ENCODE measurements around the gene HPD. TPM values are rescaled to one million over a fixed set of nuclear protein-coding genes. Genes with fewer than 3 reads are reported as not detected.

Gene HPD
- total and polyA plus RNA-seq, 2 of the 4 experiments (the other 2 are of a cell fraction), result 0.15 to 0.18 TPM

DNA sequence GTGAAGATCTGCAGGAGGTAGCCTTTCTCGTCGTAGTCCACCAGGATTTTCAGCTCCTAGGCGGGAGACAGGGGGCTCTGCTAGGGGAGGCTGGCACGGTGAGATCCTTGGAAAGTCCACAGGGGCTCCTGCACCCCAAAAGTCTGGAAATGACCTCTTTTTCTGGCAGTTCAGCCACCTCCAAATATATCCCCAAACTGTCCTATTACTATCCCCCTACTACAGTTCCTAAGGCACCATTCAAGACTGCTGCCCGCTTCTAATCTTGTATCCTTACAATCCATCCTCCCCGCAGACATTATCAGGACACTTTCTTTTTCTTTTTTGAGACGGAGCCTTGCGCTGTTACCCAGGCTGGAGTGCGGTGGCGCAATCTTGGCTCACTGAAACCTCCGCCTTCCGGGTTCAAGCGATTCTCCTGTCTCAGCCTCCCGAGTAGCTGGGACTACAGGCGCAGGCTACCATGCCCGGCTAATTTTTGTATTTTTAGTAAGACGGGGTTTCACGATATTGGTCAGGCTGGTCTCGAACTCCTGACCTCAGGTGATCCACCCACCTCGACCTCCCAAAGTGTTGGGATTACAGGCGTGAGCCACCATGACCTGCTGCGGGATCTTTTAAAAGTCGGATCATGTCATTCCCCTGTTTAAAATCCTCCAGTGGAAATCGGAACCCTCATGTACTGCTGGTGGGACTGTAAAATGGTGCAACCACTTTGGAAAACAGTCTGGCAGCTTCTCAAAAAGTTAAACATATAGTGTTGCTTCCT, 18.5 kb downstream of the HPD start:
- ATAC-seq (ENCODE audit: low read depth) (no peak), DNase-seq (no peak)
- Histone ChIP-seq H3K14ac (replicated peaks; ENCODE audit: low read depth, low read length) (peak overlapping the region; percentile 73), H3K9ac (ENCODE audit: low read depth, low read length) (peak overlapping the region; percentile 54), H3K4me2 (ENCODE audit: low read depth, low read length) (peak overlapping the region; percentile 88), H3K4me1 (ENCODE audit: control insufficient read depth, insufficient read depth, low read length) (0 out of 2 replicates have a peak, but pooled peaks cover 2% of the 10 kb centered on the region), H3K27ac (ENCODE audit: insufficient read depth, low read length) (peak overlapping the region; percentile 45; the same call in 1 of the 2 replicates), H3K79me1 (ENCODE audit: low read depth in 1 of 2, low read length in 2 of 2) (peaks cover 0 to 8% of the 10 kb centered on the region in 2 experiments; a peak in 2 of 4 replicates), H2AFZ (replicated peaks; ENCODE audit: low read length, poor library complexity) (peak overlapping the region; percentile 100), H2AK9ac (replicated peaks; ENCODE audit: low read depth, low read length, poor library complexity) (peak overlapping the region; percentile 96), H3K4ac (ENCODE audit: low read depth, low read length) (peak overlapping the region; percentile 91), H3K9me1 (ENCODE audit: insufficient read depth, low read length) (no peaks in the 10 kb centered on the region), H4K5ac (ENCODE audit: low read depth, low read length) (peak overlapping the region; percentile 62), H4K20me1 (ENCODE audit: insufficient read depth, low read length) (no peaks in the 10 kb centered on the region), H3K36me3 (ENCODE audit: control insufficient read depth, insufficient read depth, low read length) (no peaks in the 10 kb centered on the region), H2BK20ac (ENCODE audit: low read depth, low read length) (no peak overlapping the region), H2BK5ac (ENCODE audit: low read depth, low read length, poor library complexity, severe bottlenecking) (no peak overlapping the region), H4K91ac (ENCODE audit: insufficient read depth, low read depth, low read length) (peak overlapping the region; percentile 79), H2BK15ac (ENCODE audit: low read depth, low read length) (0 out of 3 replicates have a peak overlapping the region, but pooled peaks have one; percentile 1), H3K27me3 (ENCODE audit: control insufficient read depth, insufficient read depth, low read length) (no peaks in the 10 kb centered on the region), H3K4me3 (ENCODE audit: insufficient read depth, low read depth, low read length) (peak overlapping the region; percentile 71), H4K8ac (ENCODE audit: low read depth in 2 of 2, low read length in 2 of 2) (peak overlapping the region; percentile 46 to 96; a peak in 3 of 4 replicates), H3K56ac (ENCODE audit: extremely low read depth, insufficient read depth, low read length) (peak overlapping the region; percentile 19; the same call in 1 of the 2 replicates), H3K23ac (ENCODE audit: low read depth, low read length) (peak overlapping the region; percentile 62; the same call in 1 of the 2 replicates), H2BK120ac (ENCODE audit: low read depth, low read length) (peak overlapping the region; percentile 48; the same call in 1 of the 2 replicates), H2AK5ac (ENCODE audit: low read depth, low read length) (peak overlapping the region; percentile 55; the same call in 1 of the 2 replicates), H3K18ac (ENCODE audit: low read depth, low read length) (peak overlapping the region; percentile 11; the same call in 1 of the 2 replicates), H3K9me3 (ENCODE audit: control insufficient read depth, insufficient read depth, low read length) (no peaks in the 10 kb centered on the region)
- CTCF ChIA-PET, result no interaction called here
- dilution Hi-C loops (cut with HindIII; ENCODE audit: low sequenced_read_pairs, unreplicated experiment) (no loop called here), intact Hi-C loops (cut with micrococcal nuclease) (loop anchor here (2.0 to 5.0 kb wide), 2 partner anchors 32 to 49 kb away; partner anchors contain the start of gene PSMD9), in situ Hi-C loops (cut with MboI; ENCODE audit: low sequenced_read_pairs) (no loop called here)
- POLR2A ChIA-PET (ENCODE audit: unreplicated experiment), result no interaction called here
- BruUV-seq (replicated peaks), result no TSS peak
- WGBS, 2 experiments (ENCODE audit: extremely low coverage in 2 of 2, insufficient read length in 1 of 2), result 97% methylated on average over 18 of the region's 24 CpGs; no CpG with 5 or more reads in 1 of the 2 experiments
- TF ChIP-seq MXI1 (IDR thresholded peaks at IDR 0.05; ENCODE audit: borderline replicate concordance, low read depth, low read length) (no peak), POLR2A (IDR thresholded peaks at IDR 0.05; ENCODE audit: low read depth, low read length) (no peak), MAFK (IDR thresholded peaks at IDR 0.05; ENCODE audit: low read depth, low read length) (no peak), RCOR1 (IDR thresholded peaks at IDR 0.05; ENCODE audit: insufficient replicate concordance, low read length) (no peak), FOS (IDR thresholded peaks at IDR 0.05; ENCODE audit: low read depth, low read length) (no peak), CEBPB (IDR thresholded peaks at IDR 0.05; ENCODE audit: low read depth, low read length) (no peak), NFE2L2 (IDR thresholded peaks at IDR 0.05; ENCODE audit: low read depth, low read length) (no peak), RFX5 (IDR thresholded peaks at IDR 0.05; ENCODE audit: low read depth, low read length) (no peak), CHD1 (IDR thresholded peaks at IDR 0.05; ENCODE audit: low read depth, low read length) (no peak), RAD21 (IDR thresholded peaks at IDR 0.05; ENCODE audit: low read length) (no peak), MAZ (IDR thresholded peaks at IDR 0.05; ENCODE audit: borderline replicate concordance, low read depth, low read length) (no peak)
- TF ChIP-seq, protein P1, sequence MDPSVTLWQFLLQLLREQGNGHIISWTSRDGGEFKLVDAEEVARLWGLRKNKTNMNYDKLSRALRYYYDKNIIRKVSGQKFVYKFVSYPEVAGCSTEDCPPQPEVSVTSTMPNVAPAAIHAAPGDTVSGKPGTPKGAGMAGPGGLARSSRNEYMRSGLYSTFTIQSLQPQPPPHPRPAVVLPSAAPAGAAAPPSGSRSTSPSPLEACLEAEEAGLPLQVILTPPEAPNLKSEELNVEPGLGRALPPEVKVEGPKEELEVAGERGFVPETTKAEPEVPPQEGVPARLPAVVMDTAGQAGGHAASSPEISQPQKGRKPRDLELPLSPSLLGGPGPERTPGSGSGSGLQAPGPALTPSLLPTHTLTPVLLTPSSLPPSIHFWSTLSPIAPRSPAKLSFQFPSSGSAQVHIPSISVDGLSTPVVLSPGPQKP (IDR thresholded peaks at IDR 0.05; ENCODE audit: borderline replicate concordance, low read depth, low read length), result no peak
- TF ChIP-seq, protein P2, sequence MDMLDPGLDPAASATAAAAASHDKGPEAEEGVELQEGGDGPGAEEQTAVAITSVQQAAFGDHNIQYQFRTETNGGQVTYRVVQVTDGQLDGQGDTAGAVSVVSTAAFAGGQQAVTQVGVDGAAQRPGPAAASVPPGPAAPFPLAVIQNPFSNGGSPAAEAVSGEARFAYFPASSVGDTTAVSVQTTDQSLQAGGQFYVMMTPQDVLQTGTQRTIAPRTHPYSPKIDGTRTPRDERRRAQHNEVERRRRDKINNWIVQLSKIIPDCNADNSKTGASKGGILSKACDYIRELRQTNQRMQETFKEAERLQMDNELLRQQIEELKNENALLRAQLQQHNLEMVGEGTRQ (IDR thresholded peaks at IDR 0.05; ENCODE audit: low read depth, low read length), result no peak
- TF ChIP-seq, protein P3, sequence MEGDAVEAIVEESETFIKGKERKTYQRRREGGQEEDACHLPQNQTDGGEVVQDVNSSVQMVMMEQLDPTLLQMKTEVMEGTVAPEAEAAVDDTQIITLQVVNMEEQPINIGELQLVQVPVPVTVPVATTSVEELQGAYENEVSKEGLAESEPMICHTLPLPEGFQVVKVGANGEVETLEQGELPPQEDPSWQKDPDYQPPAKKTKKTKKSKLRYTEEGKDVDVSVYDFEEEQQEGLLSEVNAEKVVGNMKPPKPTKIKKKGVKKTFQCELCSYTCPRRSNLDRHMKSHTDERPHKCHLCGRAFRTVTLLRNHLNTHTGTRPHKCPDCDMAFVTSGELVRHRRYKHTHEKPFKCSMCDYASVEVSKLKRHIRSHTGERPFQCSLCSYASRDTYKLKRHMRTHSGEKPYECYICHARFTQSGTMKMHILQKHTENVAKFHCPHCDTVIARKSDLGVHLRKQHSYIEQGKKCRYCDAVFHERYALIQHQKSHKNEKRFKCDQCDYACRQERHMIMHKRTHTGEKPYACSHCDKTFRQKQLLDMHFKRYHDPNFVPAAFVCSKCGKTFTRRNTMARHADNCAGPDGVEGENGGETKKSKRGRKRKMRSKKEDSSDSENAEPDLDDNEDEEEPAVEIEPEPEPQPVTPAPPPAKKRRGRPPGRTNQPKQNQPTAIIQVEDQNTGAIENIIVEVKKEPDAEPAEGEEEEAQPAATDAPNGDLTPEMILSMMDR (conservative IDR thresholded peaks at IDR 0.05; ENCODE audit: low read depth, low read length), result no peak
